GM18499 (cell line): Measurements from ENCODE around the gene ADORA2A.

ENCODE experiments used
- ATAC-seq: cut with Tn5 transposase; IDR thresholded peaks from one replicate; pipeline ENCODE4 v1.9.1; 2021; ENCODE audit warnings: moderate number of reproducible peaks; ENCODE audit not compliant: insufficient read depth, unreplicated experiment

The ADORA2A gene

DNA sequence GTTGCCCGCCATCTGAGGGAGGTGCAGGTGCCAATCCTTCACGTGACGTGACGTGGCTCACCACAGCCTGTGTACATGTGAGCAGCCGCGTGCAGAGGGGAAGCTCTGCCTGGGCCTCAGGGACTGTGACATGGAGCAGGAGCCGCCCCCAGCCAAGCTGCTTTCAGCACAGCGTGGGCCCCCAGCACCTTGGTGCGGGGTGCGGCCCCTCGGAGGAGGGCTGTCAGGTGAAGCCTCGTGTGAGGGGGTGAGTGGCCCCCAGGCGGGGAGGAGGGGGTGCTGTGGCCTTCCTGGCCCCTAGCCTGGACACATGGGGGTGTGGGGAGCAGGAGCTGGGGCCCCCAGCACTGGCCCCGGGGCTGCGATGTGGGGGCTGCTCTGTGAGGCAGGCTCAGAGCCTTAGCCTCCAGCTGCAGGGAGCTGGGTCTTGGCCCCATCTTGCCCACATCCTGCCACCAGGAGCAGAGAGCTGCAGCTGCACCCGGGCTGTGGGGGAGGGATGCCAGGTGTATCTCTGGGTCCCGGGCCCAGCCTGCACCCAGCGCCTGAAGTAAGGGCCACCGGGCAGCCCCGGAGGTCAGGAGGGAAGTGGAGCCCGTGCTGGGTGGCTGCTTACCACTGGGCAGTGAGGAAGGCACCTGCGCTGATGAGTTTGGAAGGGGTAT, at the start of gene ADORA2A:
ADORA2A (plus strand) TSS at position 100 of the 665 bp plus-strand sequence. CDS start 5,806 bp downstream, outside the sequence.
- no peak for ATAC-seq

DNA sequence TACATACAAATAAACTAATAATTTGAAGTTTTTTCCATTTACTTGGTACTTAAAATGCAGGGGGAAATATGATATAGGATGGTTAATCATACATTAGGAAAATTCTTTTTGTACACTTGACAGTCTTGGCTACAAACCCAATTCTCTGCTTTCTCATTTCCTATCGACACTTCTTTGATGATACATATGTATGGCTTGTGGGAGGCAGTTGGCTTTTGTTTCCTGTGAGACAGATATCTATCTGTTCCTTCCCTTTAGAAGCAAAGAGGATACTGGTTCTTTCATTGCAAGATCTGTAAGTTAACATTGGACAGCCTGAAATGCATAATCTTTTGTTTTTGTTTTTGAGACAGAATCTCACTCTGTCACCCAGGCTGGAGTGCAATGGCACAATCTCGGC, 47.9 kb upstream of the ADORA2A start:
- ATAC-seq = no peak

DNA sequence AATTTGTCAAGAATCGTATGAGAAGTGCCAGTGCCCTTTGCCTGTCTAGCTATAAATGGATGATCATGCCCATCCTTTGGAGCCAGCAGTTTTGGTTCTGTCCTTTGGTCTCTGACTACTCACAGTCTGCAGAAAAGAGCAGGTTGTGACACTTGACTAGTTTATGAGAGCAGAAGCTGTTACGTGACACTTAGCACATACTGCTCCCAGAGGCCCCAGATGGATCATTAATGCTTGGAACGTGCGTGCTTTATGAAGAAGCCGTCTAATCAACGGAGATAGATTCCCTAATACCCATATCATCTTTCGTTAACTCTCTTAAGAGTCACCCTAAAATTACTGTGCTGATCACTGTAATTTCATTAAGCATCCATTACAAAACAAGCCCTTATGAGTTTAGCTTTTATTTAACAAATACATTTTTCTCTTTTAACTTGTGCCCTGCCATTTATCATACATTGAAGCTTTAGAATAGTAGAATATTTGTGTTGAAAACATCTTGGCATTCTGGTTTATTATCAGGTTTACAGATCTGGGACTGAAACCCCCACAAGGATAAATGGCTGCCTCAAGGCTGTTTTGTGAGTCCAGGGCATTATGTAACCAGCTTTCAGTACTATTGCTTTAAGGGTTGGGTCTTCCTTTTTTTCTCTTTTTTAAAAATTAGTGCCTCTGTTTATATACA, 47.0 kb upstream of the ADORA2A start:
- ATAC-seq = no peak

DNA sequence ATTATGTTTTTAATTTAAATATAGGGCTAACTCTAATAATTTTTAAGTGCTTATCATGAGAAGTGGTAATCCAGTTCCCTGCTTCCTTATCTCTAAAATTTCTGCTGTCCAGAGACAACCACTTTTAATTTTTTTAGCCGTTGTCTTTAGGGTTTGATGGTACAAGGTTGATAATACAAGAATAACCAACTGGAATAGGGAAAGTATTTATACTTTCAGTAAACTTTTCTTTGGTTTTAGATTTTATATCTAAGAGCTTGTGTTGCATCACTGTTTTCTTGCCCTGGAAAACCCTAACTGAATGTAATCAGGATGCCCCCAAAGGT, 46.5 kb upstream of the ADORA2A start:
- no peak for ATAC-seq

DNA sequence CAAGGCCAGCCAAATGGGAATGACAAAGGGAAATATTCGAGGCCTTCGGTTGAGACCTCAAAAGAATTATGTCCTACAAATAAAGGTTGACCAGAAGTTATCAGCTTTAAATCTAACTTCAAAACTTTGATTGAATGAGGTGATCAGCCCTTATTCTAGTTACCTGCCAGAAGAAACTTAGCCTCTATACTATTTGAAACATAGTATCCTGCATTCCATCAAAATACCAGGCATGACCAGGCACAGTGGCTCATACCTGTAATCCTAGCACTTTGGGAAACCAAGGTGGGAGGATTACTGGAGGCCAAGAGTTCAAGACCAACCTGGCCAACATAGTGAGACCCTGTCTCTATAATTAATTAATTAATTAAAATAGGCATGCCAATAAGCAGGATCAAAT, 44.3 kb upstream of the ADORA2A start:
- ATAC-seq = no peak

DNA sequence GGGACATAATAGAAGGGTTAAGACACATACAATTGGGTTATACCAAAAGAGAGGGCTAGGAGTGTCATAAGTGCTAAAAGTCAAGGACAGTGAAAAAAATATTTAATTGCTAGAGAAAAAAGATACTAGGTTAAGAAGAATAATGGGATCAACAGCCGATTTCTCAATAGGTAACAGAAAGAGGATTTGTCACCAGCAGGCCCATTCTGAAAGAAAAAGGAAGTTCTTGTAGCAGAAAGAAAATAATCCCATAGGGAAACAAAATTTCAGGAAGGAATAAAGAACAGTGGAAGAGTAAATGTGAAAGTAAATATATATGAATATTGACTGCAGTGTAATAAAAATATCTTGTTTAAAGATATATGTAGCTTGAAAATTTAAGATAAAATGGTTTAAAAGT, 43.3 kb upstream of the ADORA2A start:
- ATAC-seq = no peak

DNA sequence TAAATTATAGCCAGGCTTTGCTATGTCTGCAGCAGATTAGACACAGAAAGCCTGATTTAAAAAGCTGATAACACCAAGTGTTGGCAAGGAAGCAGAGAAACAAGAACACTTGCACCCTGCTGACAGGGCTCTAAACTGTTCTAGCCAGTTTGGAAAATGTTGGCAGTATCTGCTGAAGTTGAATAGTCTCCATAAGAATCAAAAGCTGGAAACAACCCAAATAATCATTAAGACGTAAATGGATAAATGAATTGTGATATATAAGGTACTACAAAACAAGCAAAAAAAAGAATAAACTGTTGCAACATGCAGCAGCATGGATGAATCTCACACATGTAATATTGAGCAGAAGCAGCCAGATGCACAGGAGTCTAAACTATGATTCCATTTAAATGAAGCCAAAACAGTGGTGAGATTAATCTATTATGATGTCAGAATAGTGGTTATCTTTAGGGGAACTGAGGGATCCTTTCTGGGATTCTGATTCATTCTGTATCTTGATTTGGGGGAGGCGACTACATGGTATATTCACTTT, 40.4 kb upstream of the ADORA2A start:
- no peak for ATAC-seq

DNA sequence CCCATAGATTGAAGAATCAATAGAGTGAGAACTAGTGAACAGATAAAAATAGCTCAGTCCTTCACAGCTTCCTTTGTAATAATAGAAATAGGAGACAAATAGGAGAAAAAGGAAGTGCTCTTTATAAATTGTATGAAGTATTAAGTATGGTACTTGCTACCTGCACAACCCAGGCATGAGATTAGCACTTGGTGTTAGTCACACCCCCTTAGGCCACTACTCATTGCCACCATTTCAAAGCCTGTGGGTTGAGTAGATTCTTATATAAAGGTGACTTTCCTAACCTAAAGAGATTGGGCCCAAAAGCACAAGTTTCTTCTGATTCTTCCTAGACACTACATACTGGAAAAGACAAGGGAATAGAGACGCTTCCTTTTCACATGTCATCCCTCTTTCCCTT, 37.7 kb upstream of the ADORA2A start:
- no peak for ATAC-seq

DNA sequence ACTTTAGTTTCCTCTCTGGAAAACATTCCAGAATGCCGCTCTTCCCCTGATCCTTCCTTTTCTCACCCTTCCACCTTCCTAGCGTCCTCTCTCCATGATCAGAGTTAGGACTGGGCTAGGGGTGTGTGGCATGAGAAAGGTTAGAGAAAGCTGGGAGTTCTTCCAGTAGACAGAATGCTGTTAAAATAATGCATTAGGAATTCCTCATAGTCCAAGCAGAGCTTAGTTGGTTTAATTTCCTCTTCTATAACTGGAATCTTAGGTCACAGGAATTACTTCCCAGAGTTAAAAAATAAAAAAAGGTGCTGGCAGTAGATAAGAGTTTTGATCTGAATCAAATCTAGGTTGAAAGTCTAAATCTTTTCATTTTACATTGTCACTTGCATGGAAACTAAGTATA, 37.2 kb upstream of the ADORA2A start:
- ATAC-seq = no peak

DNA sequence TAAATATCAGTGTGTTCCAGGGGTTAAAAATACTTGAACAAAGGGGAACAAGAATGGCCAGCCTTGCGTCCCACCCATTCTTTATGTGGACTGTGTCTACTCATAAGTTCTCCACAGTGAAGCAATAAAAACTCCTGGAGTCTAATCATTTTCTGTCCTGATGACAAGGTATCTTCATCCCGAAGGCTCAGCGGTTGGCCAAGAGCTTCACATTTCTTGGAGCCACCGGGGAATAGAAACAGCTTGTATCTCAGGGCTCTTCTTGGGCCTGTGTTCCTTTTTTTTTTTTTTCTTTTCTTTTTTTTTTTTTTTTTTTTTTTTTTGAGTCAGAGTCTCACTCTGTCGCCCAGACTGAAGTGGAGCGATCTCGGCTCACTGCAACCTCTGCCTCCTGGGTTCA, 36.8 kb upstream of the ADORA2A start:
- no peak for ATAC-seq

DNA sequence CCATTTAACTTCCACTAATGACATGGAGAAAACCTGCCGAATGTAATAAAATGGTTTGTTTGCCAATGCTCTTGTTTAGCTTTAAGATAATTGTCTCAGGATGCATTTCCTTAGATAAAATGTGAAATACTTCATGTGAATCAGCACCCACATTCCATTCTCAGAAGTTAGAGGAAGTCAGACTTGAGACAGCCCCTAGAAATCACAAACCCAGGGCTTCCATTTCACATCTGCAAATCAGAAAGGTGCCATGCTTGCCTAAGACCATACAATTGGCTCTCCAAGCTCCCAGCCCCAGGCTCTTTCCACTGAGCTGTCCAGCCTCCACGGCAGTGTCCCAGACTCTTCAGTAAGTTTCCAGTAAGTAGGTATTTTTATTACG, 35.6 kb upstream of the ADORA2A start:
- ATAC-seq = no peak

DNA sequence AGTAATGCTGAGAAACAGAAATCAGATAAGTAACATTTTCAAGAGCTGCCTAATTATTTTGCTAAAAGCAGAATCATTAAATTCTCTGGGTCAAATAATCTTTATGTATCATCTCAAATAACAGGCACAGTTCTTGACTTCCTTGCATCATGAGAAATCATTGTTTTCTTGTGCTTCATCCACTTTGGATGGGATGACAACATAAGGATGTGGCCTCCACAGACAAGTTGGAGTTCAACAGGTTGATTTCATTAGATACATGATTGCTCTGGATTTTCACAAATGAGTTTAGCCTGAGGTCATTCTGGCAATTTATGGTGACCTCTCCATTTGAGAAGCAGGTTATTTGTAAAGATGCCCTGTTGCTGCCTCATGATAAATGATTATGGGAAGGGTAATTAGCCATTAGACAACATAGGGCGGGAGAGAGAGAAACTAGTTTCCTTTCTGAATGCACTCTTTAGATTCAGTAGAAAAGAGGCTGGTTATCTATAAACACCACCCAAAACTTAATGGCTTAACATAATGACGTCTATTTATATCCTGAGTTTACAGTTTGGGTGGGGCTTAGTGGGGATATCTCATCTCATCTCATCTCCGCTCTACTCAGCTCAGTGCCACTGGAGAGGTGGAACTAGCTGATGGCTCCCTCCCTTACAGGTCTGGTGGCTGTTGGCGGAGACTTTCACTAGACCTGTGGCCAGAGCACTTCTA, 35.0 kb upstream of the ADORA2A start:
- no peak for ATAC-seq

DNA sequence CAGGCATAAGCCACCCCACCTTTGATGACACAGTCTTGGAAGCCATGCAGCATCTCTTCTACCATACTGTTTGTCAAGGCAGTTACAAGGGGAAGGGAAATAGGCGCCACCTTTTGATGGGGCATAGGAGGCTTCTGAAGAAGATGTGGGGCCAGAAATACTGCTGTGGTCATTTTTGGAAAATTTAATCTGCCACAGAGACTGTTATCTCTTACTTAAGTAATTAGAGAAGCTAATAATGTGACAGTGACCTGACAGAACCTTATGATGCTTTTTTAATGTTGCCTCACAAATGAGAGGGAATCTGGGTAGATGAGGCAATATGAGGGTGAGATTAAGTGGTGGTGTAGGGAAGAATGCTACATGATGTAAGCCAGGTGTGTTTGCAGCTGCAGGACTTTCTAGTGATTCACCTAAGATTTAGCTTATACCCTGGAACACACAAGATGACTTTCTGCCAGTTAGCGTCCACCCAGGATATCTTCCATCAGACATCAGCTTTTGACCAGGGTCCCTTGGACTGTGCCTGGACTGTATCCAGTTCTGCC, 34.3 kb upstream of the ADORA2A start:
- no peak for ATAC-seq

DNA sequence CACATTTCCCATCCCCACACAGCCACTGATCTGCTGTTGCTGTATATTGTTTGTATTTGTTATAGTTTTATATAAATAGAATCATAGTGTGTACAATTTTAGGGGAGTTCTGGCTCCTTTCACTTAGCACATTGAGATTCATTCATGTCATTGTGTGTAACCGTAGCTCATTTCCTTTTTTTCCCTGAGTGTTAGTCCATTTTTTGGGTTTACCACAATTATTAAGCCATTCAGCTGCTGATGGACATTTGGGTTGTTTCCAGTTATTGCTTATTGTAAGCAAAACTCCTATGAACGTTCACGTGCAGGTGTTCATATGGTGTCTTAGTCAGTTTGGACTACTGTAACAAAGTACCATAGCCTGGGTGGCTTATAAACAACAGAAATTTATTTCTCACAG, 33.6 kb upstream of the ADORA2A start:
- ATAC-seq = no peak

DNA sequence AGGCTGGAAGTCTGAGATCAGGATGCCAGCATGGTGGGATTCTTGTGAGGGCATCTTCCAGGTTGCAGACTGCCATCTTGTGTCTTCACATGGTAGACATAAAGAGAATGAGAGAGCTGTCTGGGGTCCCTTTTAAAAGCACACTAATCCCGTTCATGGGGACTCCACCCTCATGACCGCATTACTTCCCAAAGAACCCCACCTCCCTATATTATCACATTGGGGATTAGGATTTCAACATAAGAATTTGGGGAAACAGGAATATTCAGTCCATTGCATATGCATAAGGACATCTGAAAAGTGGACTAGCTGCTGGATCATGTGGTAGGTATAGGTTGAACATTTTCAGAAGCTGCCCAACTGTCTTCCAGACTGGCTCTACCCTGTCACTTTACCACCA, 33.1 kb upstream of the ADORA2A start:
- ATAC-seq = no peak

DNA sequence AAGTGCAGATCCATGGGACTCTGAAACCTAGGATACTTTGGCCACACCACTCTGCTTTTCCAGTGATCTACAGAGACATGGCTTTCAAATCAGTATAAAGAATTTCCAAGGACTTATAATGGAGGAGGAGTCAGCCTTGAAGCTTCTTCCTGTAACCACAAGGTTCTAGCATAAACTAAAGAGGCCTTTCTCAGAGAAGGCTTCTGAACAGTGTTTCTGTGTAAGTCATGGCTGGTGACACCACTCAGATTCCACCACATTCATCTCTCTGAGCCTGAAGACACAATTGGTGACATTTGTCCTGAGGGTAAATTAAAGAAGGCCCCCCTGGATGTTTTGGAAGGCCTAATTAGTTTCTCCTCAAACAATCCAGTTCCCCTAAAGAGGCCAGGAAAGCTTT, 29.0 kb upstream of the ADORA2A start:
- ATAC-seq = no peak

DNA sequence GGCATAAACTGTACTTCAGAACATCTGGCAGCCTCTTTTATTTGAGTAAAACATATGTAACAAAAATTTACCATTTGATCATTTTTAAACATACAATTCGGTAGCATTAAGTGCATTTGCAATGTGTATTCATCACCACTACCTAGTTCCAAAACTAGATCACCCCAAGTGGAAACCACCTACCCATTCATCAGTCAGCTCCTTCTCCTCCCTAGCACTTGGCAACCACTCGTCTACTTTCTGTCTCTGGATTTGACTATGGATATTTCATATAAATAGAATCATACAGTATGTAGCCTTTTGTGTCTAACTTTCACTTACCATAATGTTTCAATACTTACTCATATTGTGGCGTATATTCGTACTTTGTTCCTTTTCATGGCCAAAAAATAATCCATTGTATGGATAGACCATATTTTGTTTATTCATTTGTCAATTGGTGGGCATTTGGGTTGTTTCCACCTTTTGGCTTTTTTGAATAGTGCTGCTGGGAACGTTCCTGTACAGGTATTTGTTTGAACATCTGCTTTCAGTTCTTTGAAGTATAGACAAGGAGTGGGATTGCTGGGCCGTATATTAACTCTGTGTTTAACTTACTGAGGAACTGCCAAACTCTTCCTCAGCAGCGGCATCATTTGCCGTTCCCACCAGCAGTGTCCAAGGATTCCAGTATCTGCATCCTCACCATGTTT, 27.2 kb upstream of the ADORA2A start:
- ATAC-seq = no peak

DNA sequence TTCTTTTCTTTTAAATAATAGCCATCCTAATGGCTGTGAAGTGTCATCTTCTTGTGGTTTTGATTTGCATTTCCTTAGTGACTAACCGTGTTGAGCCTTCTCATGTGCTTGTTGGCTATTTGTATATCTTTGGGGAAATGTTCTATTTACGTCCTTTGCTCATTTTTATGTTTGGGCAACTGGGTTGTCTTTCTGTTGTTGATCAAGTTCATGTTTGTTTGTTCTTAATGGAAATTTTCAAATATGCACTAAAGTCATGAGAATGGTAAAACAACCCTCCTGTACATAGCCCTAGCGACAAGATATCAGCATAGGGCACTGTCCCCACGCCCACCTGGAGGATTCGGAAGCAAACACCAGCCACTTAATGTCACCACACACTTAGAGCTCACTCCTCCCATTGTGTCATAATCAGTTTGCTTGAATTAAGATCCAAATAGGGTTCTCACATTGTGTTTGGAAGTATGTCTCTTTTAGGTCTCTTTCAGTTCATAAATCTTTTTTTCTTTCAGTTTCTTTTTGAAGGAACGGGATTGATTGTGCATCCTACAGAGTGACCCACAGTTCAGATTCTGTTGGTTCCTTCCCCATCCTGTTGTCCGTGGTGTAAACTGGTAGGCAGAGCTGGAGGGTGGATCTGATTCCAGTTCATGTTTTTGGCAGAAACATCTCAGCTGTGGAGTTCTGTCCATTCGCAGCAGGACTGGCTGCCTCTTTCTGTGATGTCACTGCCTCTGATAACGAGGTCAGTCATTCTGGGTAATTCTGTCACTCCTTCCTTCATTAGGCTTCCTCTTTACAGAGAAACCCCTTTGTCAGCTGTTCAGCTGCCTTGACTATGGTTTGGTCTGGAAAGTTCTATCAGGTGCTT, 26.4 kb upstream of the ADORA2A start:
- ATAC-seq = no peak

DNA sequence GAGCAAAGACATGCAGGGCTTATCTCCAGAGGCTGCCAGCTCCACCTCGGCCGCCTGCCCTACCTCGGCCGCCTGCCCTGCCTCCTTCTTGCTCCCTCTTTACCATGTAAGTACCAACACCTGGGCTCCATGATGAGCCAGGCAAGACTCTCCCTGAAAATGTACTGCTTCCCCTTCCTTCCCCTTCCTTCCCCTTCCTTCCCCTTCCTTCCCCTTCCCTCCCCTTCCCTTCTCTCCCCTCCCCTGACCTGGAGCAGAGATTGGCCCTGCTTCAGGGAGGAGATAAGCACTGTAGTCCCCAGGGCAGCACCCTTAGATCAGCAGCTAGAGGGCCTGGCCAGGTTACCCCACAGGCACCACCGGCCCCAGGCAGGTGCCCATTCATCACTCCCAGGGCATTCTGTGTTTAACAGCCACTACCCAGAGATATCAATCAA, 25.4 kb upstream of the ADORA2A start:
- ATAC-seq = no peak
